ENCODE results near the gene YPEL3.
A peak's percentile ranks its signal among the peaks of the same experiment; 100 is the strongest.

The YPEL3 gene

GRCh38 chr16:30068333-30068732 is 27.7 kb downstream of the YPEL3 start:
- no peak for ATAC-seq (replicated peaks; ENCODE audit: extremely low read depth, poor library complexity, severe bottlenecking)
- Mint-ChIP-seq H3K4me1 (peaks cover 39% of the 10 kb centered on the region), H3K27ac (ENCODE audit: low read depth) (peak overlapping the region; percentile 32), H3K4me3 (peak overlapping the region; percentile 38), H3K36me3 (ENCODE audit: insufficient read depth) (peaks cover 70% of the 10 kb centered on the region), H3K9me3 (no peaks in the 10 kb centered on the region), H3K27me3 (no peaks in the 10 kb centered on the region)
- no peak for DNase-seq (ENCODE audit: low spot score in 2 of 2)

- Mint-ChIP-seq H3K27me3 (no peaks in the 10 kb centered on the region), H3K36me3 (ENCODE audit: insufficient read depth) (peaks cover 70% of the 10 kb centered on the region), H3K27ac (ENCODE audit: low read depth) (no peak overlapping the region), H3K4me1 (peaks cover 39% of the 10 kb centered on the region), H3K9me3 (no peaks in the 10 kb centered on the region), H3K4me3 (peak overlapping the region; percentile 96)
- no peak for DNase-seq (ENCODE audit: low spot score in 2 of 2)
- ATAC-seq (replicated peaks; ENCODE audit: extremely low read depth, poor library complexity, severe bottlenecking) = no peak
These were observed 28.5 kb downstream of the YPEL3 start for GRCh38 chr16:30067584-30067916.

GRCh38 chr16:30066761-30067583 is 29.0 kb downstream of the YPEL3 start:
- Mint-ChIP-seq H3K4me3 (peak overlapping the region; percentile 96), H3K27ac (ENCODE audit: low read depth) (peak overlapping the region; percentile 98), H3K27me3 (no peaks in the 10 kb centered on the region), H3K4me1 (peaks cover 39% of the 10 kb centered on the region), H3K9me3 (no peaks in the 10 kb centered on the region), H3K36me3 (ENCODE audit: insufficient read depth) (peaks cover 64% of the 10 kb centered on the region)
- DNase-seq (ENCODE audit: low spot score in 2 of 2) = no peak
- no peak for ATAC-seq (replicated peaks; ENCODE audit: extremely low read depth, poor library complexity, severe bottlenecking)

GRCh38 chr16:30065943-30066760 is 29.9 kb downstream of the YPEL3 start:
- H3K4me1 Mint-ChIP-seq = peaks cover 39% of the 10 kb centered on the region
- ATAC-seq (replicated peaks; ENCODE audit: extremely low read depth, poor library complexity, severe bottlenecking) = no peak
- peaks cover 59% of the 10 kb centered on the region for H3K36me3 Mint-ChIP-seq (ENCODE audit: insufficient read depth)

GRCh38 chr16:30065102-30065942 is 30.7 kb downstream of the YPEL3 start, which contains the start of gene ALDOA:
ALDOA (plus strand) TSS chr16:30065760; CDS start chr16:30066898, 1,138 bp downstream.
- Mint-ChIP-seq H3K9me3 (no peaks in the 10 kb centered on the region), H3K27ac (ENCODE audit: low read depth) (peak within 1 kb of the TSS; percentile 98), H3K27me3 (no peaks in the 10 kb centered on the region), H3K36me3 (ENCODE audit: insufficient read depth) (peaks cover 53% of the 10 kb centered on the region), H3K4me3 (peak within 1 kb of the TSS; percentile 96), H3K4me1 (peaks cover 39% of the 10 kb centered on the region)
- ATAC-seq (replicated peaks; ENCODE audit: extremely low read depth, poor library complexity, severe bottlenecking) (peak; percentile 87), DNase-seq (ENCODE audit: low spot score in 2 of 2) (peak; percentile 86 to 92)

More at GRCh38 chr16:30065943-30066760, 29.9 kb downstream of the YPEL3 start:
- peak overlapping the region; percentile 96 for H3K4me3 Mint-ChIP-seq
- no peaks in the 10 kb centered on the region for H3K27me3 Mint-ChIP-seq
- DNase-seq (ENCODE audit: low spot score in 2 of 2) = peak in 1 of 2 donors; percentile 21
- H3K9me3 Mint-ChIP-seq = no peaks in the 10 kb centered on the region
- H3K27ac Mint-ChIP-seq (ENCODE audit: low read depth) = peak overlapping the region; percentile 98

GRCh38 chr16:30064729-30065101 is 31.3 kb downstream of the YPEL3 start:
- DNase-seq (ENCODE audit: low spot score in 2 of 2) (no peak), ATAC-seq (replicated peaks; ENCODE audit: extremely low read depth, poor library complexity, severe bottlenecking) (no peak)
- H3K27me3 Mint-ChIP-seq = no peaks in the 10 kb centered on the region
- no peaks in the 10 kb centered on the region for H3K9me3 Mint-ChIP-seq
- H3K27ac Mint-ChIP-seq (ENCODE audit: low read depth) = peak overlapping the region; percentile 98
- H3K4me1 Mint-ChIP-seq = peaks cover 38% of the 10 kb centered on the region
- H3K4me3 Mint-ChIP-seq = peak overlapping the region; percentile 96
- H3K36me3 Mint-ChIP-seq (ENCODE audit: insufficient read depth) = peaks cover 46% of the 10 kb centered on the region

GRCh38 chr16:30063893-30064728 is 31.9 kb downstream of the YPEL3 start:
- Mint-ChIP-seq H3K36me3 (ENCODE audit: insufficient read depth) (peaks cover 40% of the 10 kb centered on the region), H3K9me3 (no peaks in the 10 kb centered on the region), H3K4me1 (peaks cover 33% of the 10 kb centered on the region), H3K27me3 (no peaks in the 10 kb centered on the region), H3K4me3 (peak overlapping the region; percentile 96), H3K27ac (ENCODE audit: low read depth) (peak overlapping the region; percentile 98)
- DNase-seq (ENCODE audit: low spot score in 2 of 2) = peak; percentile 35 to 37
- ATAC-seq (replicated peaks; ENCODE audit: extremely low read depth, poor library complexity, severe bottlenecking) = no peak

- H3K9me3 Mint-ChIP-seq = no peaks in the 10 kb centered on the region
- H3K4me3 Mint-ChIP-seq = peak overlapping the region; percentile 96
- H3K4me1 Mint-ChIP-seq = peaks cover 28% of the 10 kb centered on the region
- DNase-seq (ENCODE audit: low spot score in 2 of 2) = no peak
- peaks cover 35% of the 10 kb centered on the region for H3K36me3 Mint-ChIP-seq (ENCODE audit: insufficient read depth)
- no peaks in the 10 kb centered on the region for H3K27me3 Mint-ChIP-seq
- no peak for ATAC-seq (replicated peaks; ENCODE audit: extremely low read depth, poor library complexity, severe bottlenecking)
- H3K27ac Mint-ChIP-seq (ENCODE audit: low read depth) = peak overlapping the region; percentile 98
These were observed 32.6 kb downstream of the YPEL3 start for GRCh38 chr16:30063278-30063892.

GRCh38 chr16:30060836-30061554 is 35.0 kb downstream of the YPEL3 start:
- Mint-ChIP-seq H3K4me3 (no peak overlapping the region), H3K36me3 (ENCODE audit: insufficient read depth) (peaks cover 17% of the 10 kb centered on the region), H3K9me3 (no peaks in the 10 kb centered on the region), H3K27ac (ENCODE audit: low read depth) (no peak overlapping the region), H3K27me3 (no peaks in the 10 kb centered on the region), H3K4me1 (peaks cover 11% of the 10 kb centered on the region)
- ATAC-seq (replicated peaks; ENCODE audit: extremely low read depth, poor library complexity, severe bottlenecking) (no peak), DNase-seq (ENCODE audit: low spot score in 2 of 2) (no peak)

GRCh38 chr16:30060346-30060745 is 35.7 kb downstream of the YPEL3 start:
- Mint-ChIP-seq H3K4me3 (no peak overlapping the region), H3K4me1 (peaks cover 11% of the 10 kb centered on the region), H3K27ac (ENCODE audit: low read depth) (no peak overlapping the region), H3K9me3 (no peaks in the 10 kb centered on the region), H3K27me3 (no peaks in the 10 kb centered on the region), H3K36me3 (ENCODE audit: insufficient read depth) (peaks cover 12% of the 10 kb centered on the region)
- DNase-seq (ENCODE audit: low spot score in 2 of 2) (no peak), ATAC-seq (replicated peaks; ENCODE audit: extremely low read depth, poor library complexity, severe bottlenecking) (no peak)
